Epithelial cell of esophagus (primary cell): ENCODE measurements around the gene RSPH9.

Source experiments
- DNase-seq: peaks from one replicate; pipeline ENCODE4 v3.0.0; 2010; ENCODE audit warnings: low read depth
- H3K4me3 ChIP-seq: 2 replicates; pipeline ENCODE4 v1.5.1; 2011; ENCODE audit warnings: mild to moderate bottlenecking, low read length, control low read depth
- TF ChIP-seq, protein P1 (sequence below): IDR thresholded peaks from 2 replicates; pipeline ENCODE4 v1.5.1; 2011; ENCODE audit warnings: low read depth, mild to moderate bottlenecking, low read length, control low read depth, inconsistent platforms; ENCODE audit not compliant: insufficient read depth; ENCODE audit errors: missing control alignments

Gene RSPH9

DNA sequence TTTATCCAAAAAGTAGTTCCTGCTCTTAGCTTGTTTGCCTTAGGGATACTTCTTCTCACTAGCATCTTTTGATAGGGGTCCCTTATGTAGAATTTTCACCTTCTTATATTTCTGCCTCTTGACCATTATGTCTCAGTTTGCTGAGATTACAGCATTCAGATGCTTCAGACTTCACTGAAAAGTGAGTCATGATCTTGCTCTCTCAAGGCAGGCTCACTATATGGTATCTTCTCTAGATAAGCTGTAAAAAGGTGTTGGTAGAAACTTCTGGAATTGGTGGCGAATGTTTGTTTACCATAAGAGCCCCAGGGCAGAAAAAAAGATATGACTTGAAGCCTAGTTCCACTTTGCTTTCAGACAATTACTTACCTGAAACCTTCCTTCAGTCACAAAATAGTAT is 35.4 kb upstream of the RSPH9 start:
- H3K4me3 ChIP-seq: no peak overlapping the region
- TF ChIP-seq, protein P1, sequence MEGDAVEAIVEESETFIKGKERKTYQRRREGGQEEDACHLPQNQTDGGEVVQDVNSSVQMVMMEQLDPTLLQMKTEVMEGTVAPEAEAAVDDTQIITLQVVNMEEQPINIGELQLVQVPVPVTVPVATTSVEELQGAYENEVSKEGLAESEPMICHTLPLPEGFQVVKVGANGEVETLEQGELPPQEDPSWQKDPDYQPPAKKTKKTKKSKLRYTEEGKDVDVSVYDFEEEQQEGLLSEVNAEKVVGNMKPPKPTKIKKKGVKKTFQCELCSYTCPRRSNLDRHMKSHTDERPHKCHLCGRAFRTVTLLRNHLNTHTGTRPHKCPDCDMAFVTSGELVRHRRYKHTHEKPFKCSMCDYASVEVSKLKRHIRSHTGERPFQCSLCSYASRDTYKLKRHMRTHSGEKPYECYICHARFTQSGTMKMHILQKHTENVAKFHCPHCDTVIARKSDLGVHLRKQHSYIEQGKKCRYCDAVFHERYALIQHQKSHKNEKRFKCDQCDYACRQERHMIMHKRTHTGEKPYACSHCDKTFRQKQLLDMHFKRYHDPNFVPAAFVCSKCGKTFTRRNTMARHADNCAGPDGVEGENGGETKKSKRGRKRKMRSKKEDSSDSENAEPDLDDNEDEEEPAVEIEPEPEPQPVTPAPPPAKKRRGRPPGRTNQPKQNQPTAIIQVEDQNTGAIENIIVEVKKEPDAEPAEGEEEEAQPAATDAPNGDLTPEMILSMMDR: no peak
- no peak for DNase-seq

- TF ChIP-seq, protein P1: no peak
- no peak overlapping the region for H3K4me3 ChIP-seq
- DNase-seq: no peak
Observed at GRCh38 chr6:43610431-43610830, 34.4 kb upstream of the RSPH9 start.

GRCh38 chr6:43613721-43614395 is 31.0 kb upstream of the RSPH9 start:
- H3K4me3 ChIP-seq: no peak overlapping the region
- TF ChIP-seq, protein P1: no peak
- DNase-seq: no peak

DNA sequence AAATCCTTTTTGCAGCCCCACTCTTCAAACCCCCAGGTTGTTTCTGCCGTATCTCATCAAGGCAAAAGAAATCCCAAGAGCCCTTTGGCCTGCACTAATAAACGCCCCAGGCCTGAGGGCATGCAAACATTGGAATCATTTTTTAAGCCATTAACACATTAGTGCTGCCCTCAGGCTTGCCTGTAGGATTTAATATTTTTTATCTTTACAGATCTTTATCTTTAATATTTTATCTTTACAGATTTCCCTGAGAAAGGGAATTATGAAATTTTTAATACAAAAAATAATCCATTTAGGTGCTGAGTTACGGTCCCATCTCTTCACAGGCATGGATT is 30.5 kb upstream of the RSPH9 start:
- TF ChIP-seq, protein P1: no peak
- no peak for DNase-seq

DNA sequence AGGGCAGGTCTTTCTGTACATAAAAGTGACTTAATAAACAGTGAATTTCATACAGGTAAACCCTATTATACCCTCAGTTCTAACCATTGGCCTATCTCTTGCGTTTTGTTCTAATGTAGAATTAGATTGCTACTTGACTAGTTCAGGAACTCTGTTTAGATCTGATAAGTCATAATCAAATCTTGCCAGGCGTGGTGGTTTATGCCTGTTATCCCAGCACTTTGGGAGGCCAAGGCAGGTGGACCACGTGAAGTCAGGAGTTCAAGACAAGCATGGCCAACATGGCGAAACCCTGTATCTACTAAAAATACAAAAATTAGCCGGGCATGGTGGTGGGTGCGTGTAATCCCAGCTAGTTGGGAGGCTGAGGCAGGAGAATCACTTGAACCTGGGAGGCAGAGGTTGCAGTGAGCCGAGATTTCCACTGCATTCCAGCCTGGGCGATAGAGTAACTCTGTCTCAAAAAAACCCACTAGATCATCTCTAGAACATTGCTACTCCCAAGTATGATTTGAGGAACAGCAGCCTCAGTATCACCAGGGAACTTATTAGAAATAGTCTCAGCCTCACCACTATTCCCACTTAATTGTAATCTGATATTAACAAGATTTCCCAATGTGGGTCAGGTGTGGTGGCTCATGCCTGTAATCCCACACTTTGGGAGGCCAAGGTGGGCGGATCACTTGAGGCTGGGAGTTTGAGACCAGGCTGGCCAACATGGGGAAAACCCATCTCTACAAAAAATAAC is 27.9 kb upstream of the RSPH9 start:
- TF ChIP-seq, protein P1: no peak
- H3K4me3 ChIP-seq: no peak overlapping the region
- DNase-seq: no peak

More for the DNA sequence above, 30.5 kb upstream of the RSPH9 start:
- no peak overlapping the region for H3K4me3 ChIP-seq

- H3K4me3 ChIP-seq: no peak overlapping the region
- DNase-seq: no peak
- TF ChIP-seq, protein P1: no peak
Observed at GRCh38 chr6:43621078-43621835, 23.6 kb upstream of the RSPH9 start.

DNA sequence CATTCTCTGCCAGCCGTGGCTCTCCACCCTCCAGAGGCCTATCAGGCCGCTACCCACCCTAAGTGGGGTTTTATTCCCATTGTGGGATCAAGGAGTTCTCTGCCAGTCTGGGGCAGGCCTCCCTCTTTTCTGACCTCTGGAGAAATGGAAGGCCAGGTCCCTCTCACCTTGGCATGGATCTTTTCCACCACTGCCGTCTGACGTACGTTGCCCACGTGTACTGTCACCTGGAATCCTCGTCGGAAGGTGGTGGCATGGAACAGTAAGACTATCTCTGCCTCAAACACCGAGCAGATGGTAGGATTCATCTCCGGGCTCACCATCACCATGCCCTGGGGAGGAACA is 23.0 kb upstream of the RSPH9 start:
- TF ChIP-seq, protein P1: no peak
- no peak for DNase-seq
- H3K4me3 ChIP-seq: no peak overlapping the region
